HepG2 (cell line): ENCODE measurements around the gene ACAD11. TPM values are rescaled to one million over a fixed set of nuclear protein-coding genes. Genes with fewer than 3 reads are reported as not detected.

Experiments
- ATAC-seq: fragments of 200-7000 bp; cut with Tn5 transposase; 3 replicates; pipeline ENCODE4 v1.9.1; 2020; ENCODE audit warnings: mild to moderate bottlenecking, moderate library complexity
- BruUV-seq: library from RNA; stranded (reverse); fragments of 400-500 nt; replicated peaks from 2 replicates; lab custom pipeline; 2021; lab: Mats Ljungman, UMichigan
- CTCF ChIA-PET: fragments of 300-600 bp; formaldehyde crosslinking; extraction: SDS; loops from one replicate; lab custom pipeline; 2021; ENCODE audit warnings: low total read pairs, inconsistent platforms, low intra/inter-chr PET ratio; lab: Yijun Ruan, JAX
- POLR2A ChIA-PET: fragments of 350-600 bp; sonication (Branson Sonifier 250); formaldehyde crosslinking; loops from one replicate; lab custom pipeline; 2020; ENCODE audit warnings: antibody characterized with exemption, inconsistent platforms; lab: Yijun Ruan, JAX
- DNase-seq: peaks from one replicate; pipeline ENCODE4 v3.0.0-alpha.2; 2015; ENCODE audit warnings: low spot score
- FAIRE-seq: peaks from 3 replicates; lab custom pipeline; 2011; peaks lifted over from hg19 to GRCh38; lab: Jason Lieb, UNC
- H2AFZ ChIP-seq: one replicate; pipeline ENCODE4 v1.6.1; 2011; ENCODE audit warnings: low read length, inconsistent platforms
- H3K27ac ChIP-seq: fragments of 300-600 bp; 3 replicates; pipeline ENCODE4 v1.8.0; 2011; ENCODE audit warnings: mixed run types, mild to moderate bottlenecking, mixed read lengths, low read length, inconsistent platforms; ENCODE audit not compliant: insufficient read depth; ENCODE audit errors: extremely low read length
- H3K27me3 ChIP-seq, 2 experiments: fragments of 200-600 bp in 1 of 2; 2 replicates in 1 of 2; 3 replicates in 1 of 2; pipeline versions ENCODE4 v1.6.0 to v1.8.0; 2011; ENCODE audit warnings: low read length in 2 of 2, mild to moderate bottlenecking in 2 of 2, moderate library complexity in 2 of 2, inconsistent platforms in 1 of 2; ENCODE audit not compliant: insufficient read depth in 2 of 2, control insufficient read depth in 1 of 2
- H3K36me3 ChIP-seq, 2 experiments: fragments of 200-600 bp in 1 of 2; replicated peaks in 1 of 2; 2 replicates in 1 of 2; 3 replicates in 1 of 2; pipeline versions ENCODE4 v1.5.1 to v1.8.0; 2011; ENCODE audit warnings: low read length in 2 of 2, inconsistent platforms in 1 of 2; ENCODE audit not compliant: insufficient read depth in 2 of 2, control insufficient read depth in 1 of 2
- H3K4me1 ChIP-seq: 2 replicates; pipeline ENCODE4 v1.5.1; 2012; ENCODE audit warnings: low read length, inconsistent platforms; ENCODE audit not compliant: insufficient read depth
- H3K4me2 ChIP-seq: 2 replicates; pipeline ENCODE4 v1.6.0; 2011; ENCODE audit warnings: low read depth, low read length, inconsistent platforms
- H3K4me3 ChIP-seq, 3 experiments: fragments of 200-600 bp in 1 of 3; sonication (generic), shearing (Covaris generic) in 1 of 3; replicated peaks in 1 of 3; 2 replicates each; pipeline ENCODE4 v1.5.1; 2011 to 2016; ENCODE audit warnings: low read length in 3 of 3, inconsistent platforms in 2 of 3, low read depth in 2 of 3, mild to moderate bottlenecking in 2 of 3, control low read depth in 1 of 3, mixed read lengths in 1 of 3; ENCODE audit not compliant: insufficient read depth in 1 of 3
- H3K79me2 ChIP-seq: one replicate; pipeline ENCODE4 v1.6.1; 2011; ENCODE audit warnings: low read length, inconsistent platforms; ENCODE audit not compliant: insufficient read depth
- H3K9ac ChIP-seq: 2 replicates; pipeline ENCODE4 v1.6.0; 2011; ENCODE audit warnings: mild to moderate bottlenecking, low read depth, low read length, inconsistent platforms; ENCODE audit not compliant: insufficient read depth
- H3K9me3 ChIP-seq: 2 replicates; pipeline ENCODE4 v1.5.1; 2012; ENCODE audit warnings: mild to moderate bottlenecking, low read length
- H4K20me1 ChIP-seq: 2 replicates; pipeline ENCODE4 v1.6.0; 2011; ENCODE audit warnings: inconsistent platforms, mild to moderate bottlenecking, low read length, moderate library complexity; ENCODE audit not compliant: insufficient read depth
- GPN1 ChIP-seq: sonication (generic); formaldehyde crosslinking; IDR thresholded peaks from 2 replicates; pipeline ENCODE4 v1.5.1; 2020; ENCODE audit warnings: missing genetic modification reagents, borderline replicate concordance
- NONO ChIP-seq, 2 experiments: fragments of 450-650 bp in 1 of 2; sonication (generic) in 1 of 2; formaldehyde crosslinking in 1 of 2; IDR thresholded peaks in 1 of 2; conservative IDR thresholded peaks in 1 of 2; 2 replicates each; pipeline versions ENCODE4 v1.6.1 to v1.8.0; 2017 to 2022; ENCODE audit warnings: mild to moderate bottlenecking in 1 of 2, missing genetic modification reagents in 1 of 2, moderate library complexity in 1 of 2
- PHF20 ChIP-seq: sonication (generic); formaldehyde crosslinking; IDR thresholded peaks from 2 replicates; pipeline ENCODE4 v1.5.0; 2020; ENCODE audit warnings: mild to moderate bottlenecking, missing genetic modification reagents
- RFX1 ChIP-seq: fragments of 450-650 bp; IDR thresholded peaks from 2 replicates; pipeline ENCODE4 v1.6.1; 2017
- SETDB1 ChIP-seq: sonication (generic); formaldehyde crosslinking; IDR thresholded peaks from 2 replicates; pipeline ENCODE4 v1.5.1; 2020; ENCODE audit warnings: missing genetic modification reagents, mild to moderate bottlenecking, borderline replicate concordance
- SKI ChIP-seq: fragments of 450-650 bp; IDR thresholded peaks from one replicate; pipeline ENCODE4 v1.6.1; 2018; ENCODE audit warnings: mild to moderate bottlenecking; ENCODE audit not compliant: partially characterized antibody
- SMAD1 ChIP-seq: sonication (generic); formaldehyde crosslinking; IDR thresholded peaks from 2 replicates; pipeline ENCODE4 v1.4.0; 2020; ENCODE audit warnings: missing genetic modification reagents, low read depth, mild to moderate bottlenecking, borderline replicate concordance
- STAT5B ChIP-seq: sonication (generic); formaldehyde crosslinking; IDR thresholded peaks from 2 replicates; pipeline ENCODE4 v1.4.0; 2020; ENCODE audit warnings: missing genetic modification reagents
- ZFP90 ChIP-seq: sonication (generic); formaldehyde crosslinking; IDR thresholded peaks from 2 replicates; pipeline ENCODE4 v1.8.0; 2022; ENCODE audit warnings: missing genetic modification reagents, mild to moderate bottlenecking, inconsistent platforms, borderline replicate concordance
- ZNF672 ChIP-seq: sonication (generic); formaldehyde crosslinking; IDR thresholded peaks from 2 replicates; pipeline ENCODE4 v1.8.1; 2022; ENCODE audit warnings: missing genetic modification reagents
- ZNF772 ChIP-seq: sonication (generic); formaldehyde crosslinking; IDR thresholded peaks from 2 replicates; pipeline ENCODE4 v1.5.0; 2020; ENCODE audit warnings: mild to moderate bottlenecking, missing genetic modification reagents
- in situ Hi-C: cut with HindIII; loops from 2 replicates; pipeline ENCODE4 v1.10.0; 2017; ENCODE audit warnings: low pct_unique_long_range_greater_than_20kb; ENCODE audit not compliant: extremely low pct_ligation_motif_present
- intact Hi-C: fragments of 100-400 bp; cut with micrococcal nuclease; formaldehyde crosslinking; loops from one replicate; pipeline ENCODE4 v1.10.0; 2022; ENCODE audit not compliant: unreplicated experiment
- polyA plus RNA-seq, 8 experiments: library from polyadenylated mRNA; depleted of rRNA in 3 of 8; stranded (reverse) in 7 of 8; unstranded in 1 of 8; fragments of >200 nt; fragmentation: Illumina TruSeq in 4 of 8; extraction: Trizol in 4 of 8; gene quantifications; 2 replicates each; pipeline versions ENCODE4 v1.2.1 to v1.2.3, GENCODE V29; 2011 to 2016; ENCODE audit warnings: low read depth in 4 of 8, missing spikeins in 1 of 8, mixed read lengths in 1 of 8; ENCODE audit not compliant: insufficient read depth in 1 of 8
- total RNA-seq, 5 experiments: library from RNA; depleted of rRNA; stranded (reverse); fragments of >200 nt; fragmentation: Illumina TruSeq; extraction: Trizol; gene quantifications; 2 replicates each; pipeline ENCODE4 v1.2.3, GENCODE V29; 2016; ENCODE audit warnings: low read depth in 1 of 5
- TF ChIP-seq, protein P1 (sequence below): sonication (generic); formaldehyde crosslinking; IDR thresholded peaks from 2 replicates; pipeline ENCODE4 v1.8.1; 2023; ENCODE audit warnings: mild to moderate bottlenecking, missing genetic modification reagents, borderline replicate concordance

The ACAD11 gene
- total and polyA plus RNA-seq, 2 of the 13 experiments (the other 11 are each of a cell fraction or from before 2014, with no cell fraction given): 30.6 to 56.9 TPM

DNA sequence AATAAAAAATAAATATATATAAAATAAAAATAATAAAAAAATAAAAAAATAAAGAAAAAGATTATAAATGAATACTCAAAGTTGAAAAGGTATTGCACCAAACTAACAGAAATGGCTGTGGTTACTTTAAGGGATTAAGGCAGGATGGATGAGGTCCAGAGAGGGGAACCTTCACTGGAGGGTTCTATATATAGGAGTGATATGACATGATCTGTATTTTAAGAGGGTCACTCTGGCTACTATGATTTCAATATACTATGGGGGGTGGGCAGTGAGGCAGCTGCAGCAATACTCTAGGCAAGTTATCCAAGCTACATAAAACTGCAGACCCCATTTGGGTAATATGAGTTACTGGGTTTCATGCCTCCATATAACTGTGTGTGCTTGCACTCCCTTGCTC, 24.6 kb downstream of the ACAD11 start:
- Histone ChIP-seq H3K9ac (no peak overlapping the region), H3K4me1 (no peaks in the 10 kb centered on the region), H3K4me2 (no peak overlapping the region), H3K27me3 (no peaks in the 10 kb centered on the region), H4K20me1 (no peaks in the 10 kb centered on the region), H3K9me3 (no peaks in the 10 kb centered on the region), H3K79me2 (no peaks in the 10 kb centered on the region), H2AFZ (no peak overlapping the region), H3K36me3 (peaks cover 3 to 9% of the 10 kb centered on the region in 2 experiments; a peak in 2 of 5 replicates), H3K4me3 (no peak overlapping the region), H3K27ac (no peak overlapping the region)
- ChIA-PET CTCF (no interaction called here), POLR2A (no interaction called here)
- FAIRE-seq: no peak
- BruUV-seq: no TSS peak
- in situ Hi-C loops (loop anchor here (5.0 kb wide), 1 partner anchor 98 kb away; no protein-coding TSS in a partner anchor), intact Hi-C loops (no loop called here)
- DNase-seq: no peak
- TF ChIP-seq NONO (IDR thresholded peaks at IDR 0.05): no peak
- no peak for TF ChIP-seq NONO (CRISPR knock-in tag; conservative IDR thresholded peaks at IDR 0.05)
- TF ChIP-seq SMAD1: no peak
- no peak for TF ChIP-seq STAT5B (CRISPR knock-in tag)
- TF ChIP-seq, protein P1, sequence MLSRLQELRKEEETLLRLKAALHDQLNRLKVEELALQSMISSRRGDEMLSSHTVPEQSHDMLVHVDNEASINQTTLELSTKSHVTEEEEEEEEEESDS (CRISPR knock-in tag): no peak
- no peak for TF ChIP-seq GPN1 (CRISPR knock-in tag)
- TF ChIP-seq SETDB1 (CRISPR knock-in tag): no peak
- TF ChIP-seq RFX1: no peak
- TF ChIP-seq ZNF772 (CRISPR knock-in tag): no peak
- no peak for TF ChIP-seq PHF20 (CRISPR knock-in tag)
- no peak for TF ChIP-seq ZFP90
- no peak for TF ChIP-seq ZNF672 (CRISPR knock-in tag)
- no peak for TF ChIP-seq SKI
- ATAC-seq: no peak
